ENCODE data around the gene SPATA31D1. TPM values are rescaled to one million over a fixed set of nuclear protein-coding genes. Genes with fewer than 3 reads are reported as not detected.

Gene SPATA31D1
- total RNA-seq, 4 donors from 2014 or later: not detected

- H3K4me1 ChIP-seq: no peaks in the 10 kb centered on the region
- H3K9me3 ChIP-seq: no peaks in the 10 kb centered on the region
- H3K27me3 ChIP-seq: no peaks in the 10 kb centered on the region
- 65% methylated on average over 1 of the region's 1 CpG; no CpG with 5 or more reads in 1 of the 2 donors for WGBS, 2 donors (ENCODE audit: low coverage in 1 of 2)
- TF ChIP-seq EP300 (IDR thresholded peaks at IDR 0.05; ENCODE audit: low read depth) (no peak), CTCF (IDR thresholded peaks at IDR 0.05) (no peak), POLR2AphosphoS5 (IDR thresholded peaks at IDR 0.05) (no peak), POLR2A (IDR thresholded peaks at IDR 0.05) (no peak)
- intact Hi-C loops (cut with DNase I; ENCODE audit: low total_unique reads) (no loop called here), in situ Hi-C loops (cut with MboI; ENCODE audit: low pct_ligation_motif_present in 1 of 4, low pct_unique_long_range_greater_than_20kb in 1 of 4, low sequenced_read_pairs in 3 of 4) (no loop called here)
- no peak overlapping the region for H3K4me3 ChIP-seq
- no peak for DNase-seq
- H3K36me3 ChIP-seq: no peaks in the 10 kb centered on the region
- H3K27ac ChIP-seq: no peak overlapping the region
Measured at GRCh38 chr9:81986051-81986450, 2.5 kb upstream of the SPATA31D1 start.

DNA sequence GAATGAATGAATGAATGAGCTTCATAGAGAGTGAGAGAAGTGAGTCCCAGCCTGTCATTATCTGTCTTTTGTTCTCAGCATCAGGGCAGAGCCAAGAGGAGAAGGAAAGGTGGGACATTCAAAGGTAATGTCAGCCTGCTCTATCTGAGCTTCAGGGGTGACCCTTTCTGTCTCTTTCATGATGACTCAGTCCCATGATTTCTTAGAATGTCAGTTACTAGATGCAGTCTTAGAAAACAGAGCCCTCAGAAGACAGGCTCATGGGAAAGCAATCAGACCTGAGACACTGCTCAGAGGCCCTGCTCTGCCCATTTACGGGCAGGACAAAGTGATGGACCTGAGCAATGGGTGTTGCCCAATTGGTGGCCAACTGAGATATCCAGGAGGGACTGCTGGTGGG lies 1.1 kb downstream of the SPATA31D1 start:
- intact Hi-C loops (cut with DNase I; ENCODE audit: low total_unique reads): no loop called here
- TF ChIP-seq POLR2AphosphoS5 (IDR thresholded peaks at IDR 0.05): no peak
- TF ChIP-seq POLR2A (IDR thresholded peaks at IDR 0.05): no peak
- TF ChIP-seq EP300 (IDR thresholded peaks at IDR 0.05; ENCODE audit: low read depth): no peak
- no peak for TF ChIP-seq CTCF (IDR thresholded peaks at IDR 0.05)
- in situ Hi-C loops (cut with MboI; ENCODE audit: low pct_ligation_motif_present in 1 of 4, low pct_unique_long_range_greater_than_20kb in 1 of 4, low sequenced_read_pairs in 3 of 4): no loop called here
- H3K27ac ChIP-seq: no peak overlapping the region
- no peaks in the 10 kb centered on the region for H3K9me3 ChIP-seq
- no peak for DNase-seq
- no peaks in the 10 kb centered on the region for H3K36me3 ChIP-seq
- H3K27me3 ChIP-seq: no peaks in the 10 kb centered on the region
- H3K4me1 ChIP-seq: no peaks in the 10 kb centered on the region
- no peak overlapping the region for H3K4me3 ChIP-seq
- 81% methylated on average over 1 of the region's 1 CpG; no CpG with 5 or more reads in 1 of the 2 donors for WGBS, 2 donors (ENCODE audit: low coverage in 1 of 2)

DNA sequence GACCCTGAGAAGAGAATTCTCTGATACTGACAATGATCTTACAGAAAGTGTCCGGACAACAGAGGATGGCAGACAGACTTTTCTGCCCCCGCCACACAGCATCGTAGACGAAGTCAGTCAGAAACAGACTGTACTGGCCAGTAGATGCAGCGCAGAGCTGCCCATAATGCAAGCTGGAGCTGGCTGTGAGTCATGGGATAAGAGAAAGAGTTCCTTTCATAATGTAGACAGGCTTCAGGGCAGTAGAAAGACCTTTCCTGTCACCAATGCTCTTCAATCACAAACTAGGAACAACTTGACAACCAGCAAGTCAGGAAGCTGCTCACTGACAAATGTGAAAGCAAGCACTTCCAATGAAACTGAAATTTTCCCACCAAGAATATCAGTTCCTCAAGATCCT lies 5.1 kb downstream of the SPATA31D1 start:
- intact Hi-C loops (cut with DNase I; ENCODE audit: low total_unique reads): no loop called here
- Histone ChIP-seq H3K4me1 (no peaks in the 10 kb centered on the region), H3K9me3 (no peaks in the 10 kb centered on the region), H3K4me3 (no peak overlapping the region), H3K36me3 (no peaks in the 10 kb centered on the region), H3K27me3 (no peaks in the 10 kb centered on the region), H3K27ac (no peak overlapping the region)
- TF ChIP-seq EP300 (IDR thresholded peaks at IDR 0.05; ENCODE audit: low read depth): no peak
- no peak for TF ChIP-seq POLR2AphosphoS5 (IDR thresholded peaks at IDR 0.05)
- TF ChIP-seq POLR2A (IDR thresholded peaks at IDR 0.05): no peak
- TF ChIP-seq CTCF (IDR thresholded peaks at IDR 0.05): no peak
- in situ Hi-C loops (cut with MboI; ENCODE audit: low pct_ligation_motif_present in 1 of 4, low pct_unique_long_range_greater_than_20kb in 1 of 4, low sequenced_read_pairs in 3 of 4): no loop called here
- DNase-seq: no peak
- WGBS, 2 donors (ENCODE audit: low coverage in 1 of 2): 92 to 100% methylated on average over 1 to 5 of the region's 5 CpGs

DNA sequence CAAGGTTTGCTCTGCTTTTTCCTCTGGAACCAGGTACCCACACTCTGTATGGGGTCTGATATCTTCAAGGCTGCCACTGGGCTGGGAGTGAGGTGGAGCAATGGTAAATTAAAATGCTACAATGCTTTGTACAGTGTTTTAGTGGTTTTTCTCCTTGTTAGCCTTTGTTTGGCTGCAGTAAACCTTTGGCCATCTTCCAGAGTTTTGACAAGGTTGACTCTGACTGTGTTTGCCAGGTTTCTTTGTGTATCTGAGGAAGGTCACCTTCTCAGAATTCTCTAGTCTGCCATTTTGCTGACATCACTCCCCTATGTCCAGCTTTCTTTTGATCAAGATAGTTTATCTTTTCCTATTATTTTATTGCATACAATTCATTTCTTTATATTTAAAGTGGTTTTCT lies 11.2 kb downstream of the SPATA31D1 start:
- no peak overlapping the region for H3K27ac ChIP-seq
- DNase-seq: no peak
- no peaks in the 10 kb centered on the region for H3K9me3 ChIP-seq
- no peak overlapping the region for H3K4me3 ChIP-seq
- in situ Hi-C loops (cut with MboI; ENCODE audit: low pct_ligation_motif_present in 1 of 4, low pct_unique_long_range_greater_than_20kb in 1 of 4, low sequenced_read_pairs in 3 of 4) (no loop called here), intact Hi-C loops (cut with DNase I; ENCODE audit: low total_unique reads) (no loop called here)
- H3K36me3 ChIP-seq: no peaks in the 10 kb centered on the region
- TF ChIP-seq POLR2A (IDR thresholded peaks at IDR 0.05): no peak
- no peak for TF ChIP-seq EP300 (IDR thresholded peaks at IDR 0.05; ENCODE audit: low read depth)
- TF ChIP-seq POLR2AphosphoS5 (IDR thresholded peaks at IDR 0.05): no peak
- H3K27me3 ChIP-seq: no peaks in the 10 kb centered on the region
- peaks cover 0 to 6% (median 0%) of the 10 kb centered on the region in 4 donors for H3K4me1 ChIP-seq

- Histone ChIP-seq H3K9me3 (no peaks in the 10 kb centered on the region), H3K27ac (no peak overlapping the region), H3K4me1 (peaks cover 0 to 4% (median 0%) of the 10 kb centered on the region in 4 donors), H3K4me3 (no peak overlapping the region), H3K36me3 (no peaks in the 10 kb centered on the region), H3K27me3 (no peaks in the 10 kb centered on the region)
- intact Hi-C loops (cut with DNase I; ENCODE audit: low total_unique reads) (no loop called here), in situ Hi-C loops (cut with MboI; ENCODE audit: low pct_ligation_motif_present in 1 of 4, low pct_unique_long_range_greater_than_20kb in 1 of 4, low sequenced_read_pairs in 3 of 4) (no loop called here)
- no peak for DNase-seq
- TF ChIP-seq POLR2AphosphoS5 (IDR thresholded peaks at IDR 0.05): no peak
- TF ChIP-seq CTCF (IDR thresholded peaks at IDR 0.05): no peak
- no peak for TF ChIP-seq POLR2A (IDR thresholded peaks at IDR 0.05)
- no peak for TF ChIP-seq EP300 (IDR thresholded peaks at IDR 0.05; ENCODE audit: low read depth)
- WGBS, 2 donors (ENCODE audit: low coverage in 1 of 2): 97 to 100% methylated on average over 1 of the region's 1 CpG
Measured at GRCh38 chr9:82010711-82011110, 22.1 kb downstream of the SPATA31D1 start.
